Adipose tissue (tissue), 3 donors: ENCODE measurements around the gene INS. TPM values are rescaled to one million over a fixed set of nuclear protein-coding genes. Genes with fewer than 3 reads are reported as not detected.
"Not testable (repeated sequence)": the region's sequence is repeated elsewhere in the genome, so short reads cannot be mapped to it uniquely, and the experiment has no call there.

Experiments used
- H3K27ac ChIP-seq: one replicate; pipeline ENCODE4 v1.5.1; 2013; ENCODE audit warnings: low read depth, low read length
- WGBS, 3 donors: extraction: QIAGEN DNeasy Blood & Tissue Kit; methylation state at CpG; one replicate each; pipeline ENCODE4 v1.1.7; 2013; 5-methylcytosine and 5-hydroxymethylcytosine counted together
- polyA plus RNA-seq, 3 donors: library from polyadenylated mRNA; stranded (reverse); fragments of 200-250 nt; gene quantifications; one replicate each; pipeline ENCODE4 v1.2.3, GENCODE V29; 2013
- donor health status: healthy with polysubstance abuse.
- donor health status: Bipolar disorder and iron deficiency.
- donor health status: healthy.

The INS gene
- polyA plus RNA-seq, 3 donors = 1.8 to 8,847 (median 2.5) TPM

DNA sequence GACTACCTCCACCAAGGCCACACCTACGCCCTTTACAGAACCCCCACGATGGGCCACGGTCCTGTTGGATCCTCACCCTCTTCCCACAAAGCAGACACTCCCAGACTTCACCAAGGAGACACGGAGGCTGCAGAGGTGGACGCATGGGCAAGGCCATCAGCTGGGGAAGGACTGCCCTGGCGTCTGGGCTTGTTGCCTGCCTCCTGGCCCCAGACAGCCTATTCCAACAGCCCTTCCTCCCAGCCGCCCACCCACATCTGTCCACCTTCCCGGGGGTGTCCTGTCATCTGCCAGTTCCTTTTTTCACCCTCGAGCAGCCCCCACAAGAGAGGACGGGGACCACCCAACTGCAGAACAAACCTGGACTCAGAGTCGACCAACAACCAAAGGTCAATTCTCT is 39.5 kb upstream of the INS start:
- H3K27ac ChIP-seq = no peak overlapping the region
- 68 to 86% (median 80%) methylated on average over 11 of the region's 11 CpGs for WGBS, 3 donors

DNA sequence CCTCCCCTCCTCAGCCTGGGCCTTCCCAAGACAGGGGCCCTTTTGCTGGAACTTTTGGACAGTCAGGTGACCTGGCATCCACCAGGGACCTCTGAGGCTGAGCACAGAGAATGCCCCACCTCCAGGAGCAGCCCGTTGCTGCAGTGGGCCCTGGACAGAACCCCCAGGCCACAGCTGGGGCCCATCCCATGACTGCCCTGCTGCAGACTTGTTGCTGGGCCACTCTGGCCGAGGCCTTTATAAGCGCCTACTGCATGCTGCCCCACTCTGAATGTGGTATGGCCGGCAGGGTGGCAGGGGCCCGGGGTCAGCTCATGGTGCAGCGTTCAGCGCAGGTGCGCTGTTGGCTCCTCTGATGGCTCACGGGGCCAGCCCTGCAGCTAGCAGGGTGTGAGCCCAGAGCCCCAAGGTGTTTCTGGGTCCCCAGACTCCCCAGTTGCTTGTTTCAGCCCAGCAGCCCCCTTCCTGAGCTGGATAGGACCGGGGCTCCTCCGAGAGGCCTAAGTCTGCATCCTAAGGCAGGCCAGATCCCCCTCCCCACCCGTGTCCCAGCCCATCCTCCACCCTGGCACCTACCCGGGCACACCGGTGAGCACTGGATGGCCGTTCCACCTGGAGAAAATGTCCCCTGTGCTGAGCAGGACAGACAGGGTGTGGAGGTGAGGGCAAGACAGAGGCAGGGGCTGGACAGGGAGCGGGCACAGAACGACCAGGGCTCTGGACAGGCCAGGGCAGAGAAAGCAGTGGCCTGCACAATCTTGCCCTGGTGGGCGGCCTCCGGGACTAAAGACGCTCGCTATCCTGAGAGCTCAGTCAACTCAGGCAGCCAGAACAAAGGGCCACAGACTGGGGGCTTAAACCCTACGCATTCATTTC is 38.7 kb upstream of the INS start:
- WGBS, 3 donors = 87 to 91% (median 89%) methylated on average over 22 of the region's 22 CpGs
- H3K27ac ChIP-seq = no peak overlapping the region

- WGBS, 3 donors = 74 to 88% (median 84%) methylated on average over 17 to 21 of the region's 21 CpGs
- H3K27ac ChIP-seq = no peak overlapping the region
Measured at GRCh38 chr11:2198621-2199365, 37.8 kb upstream of the INS start.

DNA sequence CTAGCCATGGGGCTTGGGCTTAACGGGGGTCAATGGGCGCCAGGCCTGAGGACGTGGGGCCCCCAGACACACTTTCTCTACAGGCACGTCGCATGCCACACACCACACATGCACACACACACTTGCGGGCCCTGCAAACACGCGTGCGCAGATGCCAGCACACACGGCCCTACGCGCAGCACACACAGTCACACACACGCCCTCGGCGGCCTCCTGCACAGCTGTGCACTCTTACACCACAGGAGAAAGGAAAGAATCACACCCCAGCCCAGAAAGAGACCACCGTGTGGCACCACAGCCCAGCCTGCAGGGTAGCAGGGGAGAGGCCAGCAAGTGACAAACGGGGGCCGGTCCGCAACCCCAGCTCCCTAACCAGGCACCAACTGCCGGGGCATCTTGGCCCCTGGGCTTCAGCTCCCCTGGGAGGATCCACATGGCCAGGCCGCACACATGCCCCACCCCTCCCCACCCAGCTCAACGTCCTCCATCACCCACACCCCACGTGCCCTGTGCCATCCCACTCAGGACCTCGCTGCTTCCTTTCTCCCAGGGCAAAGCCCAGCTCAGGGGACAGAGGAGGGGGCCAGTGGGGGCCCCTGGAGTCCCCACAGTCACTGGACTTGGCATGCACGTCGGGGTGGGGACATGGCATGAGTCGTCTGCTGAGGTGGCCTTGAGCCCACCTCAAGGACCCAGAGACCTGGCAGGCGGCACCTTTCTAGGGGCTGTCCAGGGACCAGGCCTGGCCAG is 36.9 kb upstream of the INS start:
- no peak overlapping the region for H3K27ac ChIP-seq
- 78 to 87% (median 87%) methylated on average over 28 of the region's 28 CpGs for WGBS, 3 donors

DNA sequence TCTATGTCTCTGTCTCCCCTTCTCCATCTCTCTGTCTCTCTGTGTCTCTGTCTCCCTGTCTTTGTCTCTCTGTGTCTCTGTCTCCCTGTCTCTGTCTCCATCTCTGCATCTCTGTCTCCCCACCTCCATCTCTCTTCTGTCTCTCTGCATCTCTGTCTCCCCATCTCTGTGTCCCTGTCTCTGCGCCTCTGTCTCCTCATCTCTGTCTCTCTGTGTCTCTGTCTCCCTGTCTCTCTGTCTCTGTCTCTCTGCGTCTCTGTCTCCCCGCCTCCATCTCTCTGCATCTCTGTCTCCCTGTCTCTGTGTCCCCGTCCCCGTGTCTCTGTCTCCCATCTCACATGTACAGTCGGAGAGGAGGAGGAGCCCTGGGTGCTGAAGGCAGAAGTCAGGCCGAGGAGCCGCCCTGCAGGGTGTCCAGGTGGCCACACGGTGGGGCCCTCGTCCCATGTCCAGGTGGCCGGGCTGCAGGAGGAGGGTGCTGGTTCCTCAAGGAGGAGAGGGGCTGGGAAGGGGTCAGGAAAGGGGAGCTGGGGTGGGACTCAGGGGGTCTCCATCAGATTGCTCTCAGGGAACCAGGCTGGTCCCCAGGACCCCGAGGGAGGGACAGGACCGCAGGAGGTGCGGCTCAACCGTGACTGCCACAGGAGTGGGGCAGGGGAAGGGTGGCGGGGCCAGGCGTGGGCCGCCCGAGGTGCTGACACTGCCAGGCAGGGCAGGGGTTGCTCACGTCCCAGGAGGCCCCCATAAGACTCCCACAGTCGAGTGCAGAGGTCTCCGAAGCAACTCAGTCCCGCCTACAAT is 36.2 kb upstream of the INS start:
- WGBS, 3 donors = 31 to 35% (median 35%) methylated on average over 23 of the region's 23 CpGs
- no peak overlapping the region for H3K27ac ChIP-seq

- H3K27ac ChIP-seq = no peak overlapping the region
- WGBS, 3 donors = 79 to 89% (median 83%) methylated on average over 7 of the region's 7 CpGs
Measured at GRCh38 chr11:2195756-2196088, 34.7 kb upstream of the INS start.

DNA sequence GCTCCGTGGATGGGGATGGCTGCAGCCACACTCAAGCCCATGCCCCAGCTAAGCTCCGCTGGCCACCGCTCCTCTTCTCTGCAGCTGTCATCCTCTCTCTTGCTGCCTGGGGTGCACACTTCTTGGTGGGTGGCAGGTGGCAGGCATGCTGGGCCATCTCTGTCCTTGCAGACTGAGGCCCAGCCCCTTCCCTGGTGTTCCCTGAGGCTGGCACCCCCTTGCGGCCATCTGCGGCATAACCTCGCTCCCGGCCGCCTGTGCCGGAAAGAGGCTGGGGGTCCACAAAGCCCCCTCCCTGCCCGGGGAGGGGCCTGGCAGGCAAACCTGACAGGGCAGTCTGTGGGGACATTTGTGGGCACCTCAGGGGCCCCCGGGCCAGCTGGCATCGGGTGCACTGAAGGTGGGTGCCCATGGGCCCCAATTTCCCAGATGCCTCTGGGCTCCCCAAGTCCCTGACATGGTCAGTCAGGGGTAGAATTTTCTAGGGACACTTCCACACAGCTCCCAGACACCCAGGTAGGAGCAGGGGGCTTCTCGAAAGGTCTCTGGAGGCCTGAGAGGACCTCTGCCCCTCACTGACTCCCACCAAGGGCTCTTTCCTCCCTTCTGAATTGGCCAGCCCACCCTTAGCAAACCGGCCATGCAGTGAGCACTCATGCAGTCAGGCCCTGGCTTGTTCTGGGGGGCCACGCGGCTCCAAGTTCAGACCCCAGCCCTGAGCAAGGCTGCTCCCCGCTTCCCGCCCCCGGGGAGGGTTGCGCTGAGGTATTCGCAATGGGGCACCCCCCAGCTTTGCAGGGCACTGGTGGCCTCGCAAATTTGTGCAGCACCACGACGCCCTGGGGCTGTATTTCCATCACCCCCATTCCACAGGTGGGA is 34.1 kb upstream of the INS start:
- H3K27ac ChIP-seq = no peak overlapping the region
- WGBS, 3 donors = 54 to 59% (median 56%) methylated on average over 24 of the region's 24 CpGs

DNA sequence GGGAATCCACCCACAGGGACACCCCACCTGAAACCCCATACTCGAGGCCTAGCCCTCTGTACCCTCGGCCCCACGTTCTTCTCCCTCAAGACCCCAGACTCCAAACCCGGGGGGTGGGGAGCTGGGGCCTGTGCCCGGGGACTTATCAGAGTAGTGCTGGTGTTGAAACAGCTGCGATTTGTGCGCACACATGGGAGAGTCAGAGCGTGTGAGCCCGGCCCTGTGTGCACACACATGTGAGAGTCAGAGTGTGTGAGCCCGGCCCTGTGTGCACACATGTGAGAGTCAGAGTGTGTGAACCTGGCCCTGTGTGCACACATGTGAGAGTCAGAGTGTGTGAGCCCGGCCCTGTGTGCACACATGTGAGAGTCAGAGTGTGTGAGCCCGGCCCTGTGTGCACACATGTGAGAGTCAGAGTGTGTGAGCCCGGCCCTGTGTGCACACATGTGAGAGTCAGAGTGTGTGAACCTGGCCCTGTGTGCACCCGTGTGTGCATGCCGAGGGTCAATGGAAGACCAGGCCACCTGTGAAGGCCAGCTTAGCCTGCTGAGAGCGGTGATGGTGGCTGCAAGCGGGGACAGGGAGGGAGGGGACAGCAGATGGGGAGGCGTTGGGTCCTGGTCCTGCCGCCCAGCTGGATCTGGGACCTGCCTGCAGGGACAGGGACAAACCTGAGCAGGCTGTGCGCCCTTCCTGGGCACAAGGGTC is 33.0 kb upstream of the INS start:
- WGBS, 3 donors = 56 to 72% (median 71%) methylated on average over 16 to 17 of the region's 20 CpGs
- not testable (repeated sequence) for H3K27ac ChIP-seq

GRCh38 chr11:2193099-2193887 is 32.3 kb upstream of the INS start:
- WGBS, 3 donors = 73 to 81% (median 77%) methylated on average over 18 to 26 of the region's 26 CpGs
- no peak overlapping the region for H3K27ac ChIP-seq

- WGBS, 3 donors = 86 to 91% (median 86%) methylated on average over 10 of the region's 10 CpGs
- no peak overlapping the region for H3K27ac ChIP-seq
Measured at GRCh38 chr11:2192435-2192834, 31.4 kb upstream of the INS start.

- no peak overlapping the region for H3K27ac ChIP-seq
- WGBS, 3 donors = 83 to 88% (median 88%) methylated on average over 7 of the region's 7 CpGs
Measured at GRCh38 chr11:2191883-2192282, 30.9 kb upstream of the INS start.

GRCh38 chr11:2190657-2191471 is 29.9 kb upstream of the INS start:
- H3K27ac ChIP-seq = no peak overlapping the region

DNA sequence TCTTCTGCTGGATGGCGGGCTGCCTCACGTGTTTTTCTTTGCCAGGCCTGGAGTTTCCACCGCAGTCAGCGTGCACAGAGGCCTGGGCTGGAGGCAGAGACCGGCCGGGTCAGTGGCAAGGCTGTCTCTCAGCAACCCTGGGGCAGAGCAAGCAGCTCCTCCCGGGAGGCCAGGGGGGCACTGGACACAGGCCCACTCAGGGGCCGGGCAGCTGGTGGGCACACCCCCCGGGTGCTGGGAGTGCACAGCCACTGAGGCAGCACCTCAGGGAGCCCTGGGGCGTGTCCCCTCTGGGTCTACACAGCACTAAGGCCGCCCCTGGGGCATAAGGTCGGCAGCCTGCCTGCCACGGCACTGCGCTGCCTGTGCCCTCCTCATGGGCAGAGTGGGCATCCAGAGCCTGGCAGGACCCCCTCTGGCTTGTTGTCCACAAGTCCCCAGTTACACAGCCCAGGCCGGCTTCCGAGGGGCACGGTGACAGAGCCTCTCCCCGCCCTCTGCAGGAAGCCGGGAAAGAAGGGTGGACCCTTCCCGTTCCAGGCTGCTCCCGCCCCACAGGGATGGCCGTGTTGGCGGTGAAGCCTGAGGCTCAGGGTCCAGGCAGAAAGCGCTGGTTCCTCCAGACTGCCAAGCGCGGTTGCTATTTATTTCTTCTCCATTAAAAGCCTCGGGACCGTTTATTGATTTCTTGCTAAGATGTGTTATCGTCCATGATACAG is 29.1 kb upstream of the INS start:
- WGBS, 3 donors = 61 to 65% (median 61%) methylated on average over 24 to 29 of the region's 29 CpGs
- no peak overlapping the region for H3K27ac ChIP-seq

More at GRCh38 chr11:2190657-2191471, 29.9 kb upstream of the INS start:
- WGBS, 3 donors = 44 to 50% (median 47%) methylated on average over 30 of the region's 30 CpGs

DNA sequence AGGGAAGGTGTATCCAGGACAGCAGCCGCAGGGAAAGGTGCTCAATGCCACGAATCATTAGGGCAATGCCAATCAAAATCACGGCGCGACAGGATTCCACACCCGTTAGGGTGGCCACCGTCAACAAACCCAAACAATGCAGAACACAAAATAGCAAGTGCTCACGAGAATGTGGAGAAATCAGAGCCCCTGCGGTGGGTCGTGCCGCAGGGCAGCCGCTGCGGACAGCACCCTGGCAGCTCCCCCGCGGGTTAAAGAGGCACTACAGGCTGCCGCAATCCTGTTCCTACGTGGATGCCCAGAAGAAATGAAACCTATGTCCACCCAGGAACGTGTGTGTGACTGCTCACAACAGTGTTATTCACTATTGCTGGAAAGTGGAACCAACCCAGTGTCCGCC is 27.7 kb upstream of the INS start:
- WGBS, 3 donors = 86 to 92% (median 88%) methylated on average over 19 of the region's 19 CpGs
- H3K27ac ChIP-seq = no peak overlapping the region

DNA sequence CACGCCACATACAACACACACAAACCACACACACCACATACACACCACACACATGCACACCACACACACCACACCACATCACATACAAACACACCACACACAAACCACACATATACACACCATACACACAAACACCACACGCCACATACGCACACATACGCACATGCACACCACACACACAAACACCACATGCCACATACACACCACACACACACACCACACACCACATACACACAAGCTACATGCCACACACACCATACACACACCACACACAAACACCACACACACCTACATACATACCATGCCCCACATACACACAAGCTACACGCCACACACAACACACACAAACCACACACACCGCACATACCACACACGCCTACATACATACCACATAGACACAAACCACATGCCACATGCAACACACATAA is 26.3 kb upstream of the INS start:
- 86 to 95% (median 89%) methylated on average over 7 of the region's 7 CpGs for WGBS, 3 donors
- no peak overlapping the region for H3K27ac ChIP-seq
